ENCODE data around the gene PLEKHM2. TPM values are rescaled to one million over a fixed set of nuclear protein-coding genes. Genes with fewer than 3 reads are reported as not detected.

Gene PLEKHM2
- total RNA-seq, 1 experiment from 2014 or later: 53.9 TPM

DNA sequence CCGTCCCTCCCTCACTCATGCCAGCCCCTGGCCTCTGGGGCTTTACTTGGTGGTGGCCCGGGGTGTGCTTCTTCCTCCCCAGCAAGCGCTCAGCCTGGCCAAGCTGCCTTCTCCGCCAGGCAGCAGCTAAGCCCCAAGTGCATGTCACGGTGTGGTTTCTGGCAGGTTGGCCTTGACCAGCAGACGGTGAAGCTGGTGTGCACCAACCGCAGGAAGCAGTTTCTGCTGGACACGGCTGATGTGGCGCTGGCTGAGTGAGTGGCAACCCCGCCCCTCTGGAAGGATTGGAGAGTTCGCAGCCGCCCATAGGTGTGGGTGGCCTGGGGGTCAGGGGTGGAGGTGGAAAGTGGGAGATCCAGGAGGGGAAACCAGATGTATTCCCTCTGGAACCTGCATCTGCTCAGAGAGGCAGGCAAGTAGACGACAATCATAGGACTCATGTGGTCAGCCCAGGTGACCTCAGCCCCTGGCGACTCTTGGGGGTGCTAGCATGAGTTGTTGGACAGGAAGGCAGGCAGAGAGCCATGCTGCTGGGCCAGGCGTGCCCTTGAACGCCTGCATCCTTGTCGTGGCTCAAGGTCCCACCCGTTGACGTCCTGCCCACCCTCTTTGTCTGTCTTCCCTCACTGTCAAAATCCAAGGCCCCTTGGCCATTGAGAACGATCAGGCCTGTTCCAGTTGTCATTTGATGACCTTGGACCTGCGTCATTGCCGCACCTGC, 45.0 kb downstream of the PLEKHM2 start:
- H3K27me3 ChIP-seq (replicated peaks; ENCODE audit: insufficient read depth, low read depth, low read length, poor library complexity): no peaks in the 10 kb centered on the region
- no peak for DNase-seq (ENCODE audit: low spot score)
- CTCF ChIA-PET: no interaction called here
- no TSS peak for BruUV-seq (replicated peaks)
- peaks cover 22% of the 10 kb centered on the region for H3K36me3 ChIP-seq (ENCODE audit: insufficient read depth, low read length, poor library complexity, severe bottlenecking)
- no peak overlapping the region for H3K27ac ChIP-seq (ENCODE audit: low read depth, low read length, poor library complexity, severe bottlenecking)
- POLR2A ChIA-PET (ENCODE audit: low non-redundant PET): no interaction called here
- H3K4me1 ChIP-seq (ENCODE audit: insufficient read depth, low read length, poor library complexity, severe bottlenecking): no peaks in the 10 kb centered on the region
- intact Hi-C loops (cut with micrococcal nuclease; ENCODE audit: unreplicated experiment): no loop called here
- no peak for TF ChIP-seq EZH2 (IDR thresholded peaks at IDR 0.05; ENCODE audit: borderline replicate concordance, low read depth, low read length, poor library complexity, severe bottlenecking)
- TF ChIP-seq, protein P1, sequence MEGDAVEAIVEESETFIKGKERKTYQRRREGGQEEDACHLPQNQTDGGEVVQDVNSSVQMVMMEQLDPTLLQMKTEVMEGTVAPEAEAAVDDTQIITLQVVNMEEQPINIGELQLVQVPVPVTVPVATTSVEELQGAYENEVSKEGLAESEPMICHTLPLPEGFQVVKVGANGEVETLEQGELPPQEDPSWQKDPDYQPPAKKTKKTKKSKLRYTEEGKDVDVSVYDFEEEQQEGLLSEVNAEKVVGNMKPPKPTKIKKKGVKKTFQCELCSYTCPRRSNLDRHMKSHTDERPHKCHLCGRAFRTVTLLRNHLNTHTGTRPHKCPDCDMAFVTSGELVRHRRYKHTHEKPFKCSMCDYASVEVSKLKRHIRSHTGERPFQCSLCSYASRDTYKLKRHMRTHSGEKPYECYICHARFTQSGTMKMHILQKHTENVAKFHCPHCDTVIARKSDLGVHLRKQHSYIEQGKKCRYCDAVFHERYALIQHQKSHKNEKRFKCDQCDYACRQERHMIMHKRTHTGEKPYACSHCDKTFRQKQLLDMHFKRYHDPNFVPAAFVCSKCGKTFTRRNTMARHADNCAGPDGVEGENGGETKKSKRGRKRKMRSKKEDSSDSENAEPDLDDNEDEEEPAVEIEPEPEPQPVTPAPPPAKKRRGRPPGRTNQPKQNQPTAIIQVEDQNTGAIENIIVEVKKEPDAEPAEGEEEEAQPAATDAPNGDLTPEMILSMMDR (conservative IDR thresholded peaks at IDR 0.05; ENCODE audit: low read depth, low read length): no peak
- H3K9me3 ChIP-seq (ENCODE audit: low read depth, low read length, poor library complexity, severe bottlenecking): no peaks in the 10 kb centered on the region
- no peak overlapping the region for H3K4me3 ChIP-seq (ENCODE audit: low read depth, low read length, poor library complexity, severe bottlenecking)

DNA sequence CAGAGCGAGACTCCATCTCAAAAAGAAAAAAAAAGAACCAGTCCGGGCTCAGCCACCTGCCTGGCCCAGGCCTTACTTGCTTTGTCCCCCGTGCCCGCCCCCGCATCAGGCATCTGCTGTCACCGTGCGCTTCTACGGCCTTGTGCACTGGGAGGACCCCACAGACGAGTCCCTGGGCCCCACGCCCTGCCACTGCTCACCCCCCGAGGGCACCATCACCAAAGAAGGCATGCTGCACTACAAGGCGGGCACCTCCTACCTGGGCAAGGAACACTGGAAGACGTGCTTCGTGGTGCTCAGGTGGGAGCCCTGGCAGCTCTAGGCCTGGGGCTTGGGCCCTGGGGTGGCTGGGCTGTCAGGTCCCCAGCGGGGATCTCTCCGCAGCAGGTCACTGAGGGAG, 46.3 kb downstream of the PLEKHM2 start:
- BruUV-seq (replicated peaks): no TSS peak

DNA sequence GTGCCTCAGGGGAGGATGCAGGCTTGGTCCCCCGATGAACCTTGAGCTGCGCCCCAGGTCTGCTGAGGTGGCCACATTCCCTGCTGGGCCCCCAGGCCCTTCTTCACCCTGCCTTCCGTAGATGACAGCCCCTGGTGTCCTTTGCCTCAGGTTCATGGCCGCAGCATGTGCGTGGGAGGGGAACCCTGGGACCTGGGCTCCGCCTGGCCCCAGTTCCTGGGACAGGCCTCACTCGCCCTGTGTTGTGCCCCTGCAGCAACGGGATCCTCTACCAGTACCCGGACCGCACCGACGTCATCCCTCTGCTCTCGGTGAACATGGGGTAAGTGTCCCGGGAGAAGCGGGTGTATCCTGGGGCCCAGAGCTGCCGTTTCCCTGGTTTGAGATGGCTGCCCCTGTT, 46.8 kb downstream of the PLEKHM2 start:
- no peak for TF ChIP-seq EZH2 (IDR thresholded peaks at IDR 0.05; ENCODE audit: borderline replicate concordance, low read depth, low read length, poor library complexity, severe bottlenecking)
- TF ChIP-seq, protein P1 (conservative IDR thresholded peaks at IDR 0.05; ENCODE audit: low read depth, low read length): no peak
- intact Hi-C loops (cut with micrococcal nuclease; ENCODE audit: unreplicated experiment): no loop called here
- ChIA-PET POLR2A (ENCODE audit: low non-redundant PET) (no interaction called here), CTCF (no interaction called here)
- Histone ChIP-seq H3K4me3 (ENCODE audit: low read depth, low read length, poor library complexity, severe bottlenecking) (no peak overlapping the region), H3K27me3 (replicated peaks; ENCODE audit: insufficient read depth, low read depth, low read length, poor library complexity) (no peaks in the 10 kb centered on the region), H3K4me1 (ENCODE audit: insufficient read depth, low read length, poor library complexity, severe bottlenecking) (no peaks in the 10 kb centered on the region), H3K27ac (ENCODE audit: low read depth, low read length, poor library complexity, severe bottlenecking) (no peak overlapping the region), H3K36me3 (ENCODE audit: insufficient read depth, low read length, poor library complexity, severe bottlenecking) (peaks cover 18% of the 10 kb centered on the region), H3K9me3 (ENCODE audit: low read depth, low read length, poor library complexity, severe bottlenecking) (no peaks in the 10 kb centered on the region)
- BruUV-seq (replicated peaks): no TSS peak
- no peak for DNase-seq (ENCODE audit: low spot score)

More for the DNA sequence above, 46.3 kb downstream of the PLEKHM2 start:
- Histone ChIP-seq H3K27me3 (replicated peaks; ENCODE audit: insufficient read depth, low read depth, low read length, poor library complexity) (no peaks in the 10 kb centered on the region), H3K36me3 (ENCODE audit: insufficient read depth, low read length, poor library complexity, severe bottlenecking) (peaks cover 22% of the 10 kb centered on the region), H3K27ac (ENCODE audit: low read depth, low read length, poor library complexity, severe bottlenecking) (no peak overlapping the region), H3K4me1 (ENCODE audit: insufficient read depth, low read length, poor library complexity, severe bottlenecking) (no peaks in the 10 kb centered on the region), H3K9me3 (ENCODE audit: low read depth, low read length, poor library complexity, severe bottlenecking) (no peaks in the 10 kb centered on the region), H3K4me3 (ENCODE audit: low read depth, low read length, poor library complexity, severe bottlenecking) (no peak overlapping the region)
- intact Hi-C loops (cut with micrococcal nuclease; ENCODE audit: unreplicated experiment): no loop called here
- POLR2A ChIA-PET (ENCODE audit: low non-redundant PET): no interaction called here
- DNase-seq (ENCODE audit: low spot score): no peak
- TF ChIP-seq EZH2 (IDR thresholded peaks at IDR 0.05; ENCODE audit: borderline replicate concordance, low read depth, low read length, poor library complexity, severe bottlenecking): no peak
- TF ChIP-seq, protein P1 (conservative IDR thresholded peaks at IDR 0.05; ENCODE audit: low read depth, low read length): no peak
- CTCF ChIA-PET: no interaction called here

Measured in A673 (cell line).